ENCODE results near the gene CNTD1. TPM values are rescaled to one million over a fixed set of nuclear protein-coding genes. Genes with fewer than 3 reads are reported as not detected.

Gene CNTD1
- total and polyA plus RNA-seq, 12 donors, result 0.11 to 0.42 (median 0.29) TPM; not detected in 7

DNA sequence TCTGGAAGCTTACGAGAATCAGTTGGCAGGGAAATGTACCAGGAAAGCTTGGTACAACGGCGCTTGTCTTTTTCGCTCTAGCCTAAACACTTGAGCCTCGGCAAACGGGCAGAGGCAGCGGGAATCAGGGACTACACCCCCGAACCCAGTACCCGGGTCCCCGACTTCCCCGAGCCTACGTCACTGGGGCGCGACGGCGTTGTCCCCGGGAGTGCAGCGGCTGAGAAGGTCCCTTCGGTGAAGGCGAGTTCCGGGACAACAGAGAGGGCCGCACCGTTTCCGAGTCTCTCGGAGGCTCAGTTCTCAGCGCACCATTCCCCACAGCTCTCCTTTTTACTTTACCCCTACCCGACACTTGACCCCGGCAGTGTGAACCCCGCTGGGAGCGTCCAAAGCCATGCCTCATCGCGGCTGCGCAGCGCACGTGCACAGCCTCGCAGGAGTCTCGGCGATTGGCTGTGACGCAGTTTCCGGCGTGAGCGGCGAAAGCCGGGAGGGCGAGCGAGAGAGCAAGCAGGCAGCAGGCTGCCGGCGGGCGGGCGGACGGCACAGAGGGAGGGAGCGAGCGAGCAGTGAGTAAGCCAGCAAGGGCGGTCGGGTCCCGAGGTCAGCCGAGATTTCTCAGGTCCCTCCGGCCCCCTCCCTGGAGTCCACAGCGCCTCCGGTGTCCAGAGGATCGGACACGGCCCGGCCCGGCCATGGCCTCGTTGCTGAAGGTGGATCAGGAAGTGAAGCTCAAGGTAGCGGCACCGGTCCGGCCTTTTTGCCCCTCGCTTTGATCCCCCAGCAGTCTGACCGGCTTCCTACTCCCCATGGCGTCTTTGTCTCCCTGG lies 34.5 kb downstream of the CNTD1 start, which contains the start of gene PSME3:
Gene PSME3 (plus strand): TSS at position 464 of the 833 bp plus-strand sequence. CDS start 235 bp downstream, at position 699.
- 0 to 1% methylated on average over 70 to 71 of the region's 71 CpGs for WGBS, 2 donors
- H3K36me3 ChIP-seq, result peaks cover 0 to 38% (median 26%) of the 10 kb centered on the region in 9 donors
- H3K27me3 ChIP-seq, result no peaks in the 10 kb centered on the region
- H3K4me3 ChIP-seq, result peak within 1 kb of the TSS; percentile 66 to 99 (median 93)
- DNase-seq (peak; percentile 92), ATAC-seq (peak; percentile 96 to 98 (median 98))
- H3K9me3 ChIP-seq, result peaks cover 0 to 4% (median 0%) of the 10 kb centered on the region in 11 donors
- TF ChIP-seq, protein P1, sequence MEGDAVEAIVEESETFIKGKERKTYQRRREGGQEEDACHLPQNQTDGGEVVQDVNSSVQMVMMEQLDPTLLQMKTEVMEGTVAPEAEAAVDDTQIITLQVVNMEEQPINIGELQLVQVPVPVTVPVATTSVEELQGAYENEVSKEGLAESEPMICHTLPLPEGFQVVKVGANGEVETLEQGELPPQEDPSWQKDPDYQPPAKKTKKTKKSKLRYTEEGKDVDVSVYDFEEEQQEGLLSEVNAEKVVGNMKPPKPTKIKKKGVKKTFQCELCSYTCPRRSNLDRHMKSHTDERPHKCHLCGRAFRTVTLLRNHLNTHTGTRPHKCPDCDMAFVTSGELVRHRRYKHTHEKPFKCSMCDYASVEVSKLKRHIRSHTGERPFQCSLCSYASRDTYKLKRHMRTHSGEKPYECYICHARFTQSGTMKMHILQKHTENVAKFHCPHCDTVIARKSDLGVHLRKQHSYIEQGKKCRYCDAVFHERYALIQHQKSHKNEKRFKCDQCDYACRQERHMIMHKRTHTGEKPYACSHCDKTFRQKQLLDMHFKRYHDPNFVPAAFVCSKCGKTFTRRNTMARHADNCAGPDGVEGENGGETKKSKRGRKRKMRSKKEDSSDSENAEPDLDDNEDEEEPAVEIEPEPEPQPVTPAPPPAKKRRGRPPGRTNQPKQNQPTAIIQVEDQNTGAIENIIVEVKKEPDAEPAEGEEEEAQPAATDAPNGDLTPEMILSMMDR (IDR thresholded peaks at IDR 0.05), result peak in 2 of 9 donors; percentile 18 to 36
- peaks cover 7 to 29% (median 19%) of the 10 kb centered on the region in 9 donors for H3K4me1 ChIP-seq
- intact Hi-C loops (cut with DNase I), result loop anchor here in 1 of 10 donors (5.0 kb wide), 1 partner anchor 164 kb away; the partner anchor contains the start of gene RPL27
- peak within 1 kb of the TSS; percentile 46 to 97 (median 88) for H3K27ac ChIP-seq

DNA sequence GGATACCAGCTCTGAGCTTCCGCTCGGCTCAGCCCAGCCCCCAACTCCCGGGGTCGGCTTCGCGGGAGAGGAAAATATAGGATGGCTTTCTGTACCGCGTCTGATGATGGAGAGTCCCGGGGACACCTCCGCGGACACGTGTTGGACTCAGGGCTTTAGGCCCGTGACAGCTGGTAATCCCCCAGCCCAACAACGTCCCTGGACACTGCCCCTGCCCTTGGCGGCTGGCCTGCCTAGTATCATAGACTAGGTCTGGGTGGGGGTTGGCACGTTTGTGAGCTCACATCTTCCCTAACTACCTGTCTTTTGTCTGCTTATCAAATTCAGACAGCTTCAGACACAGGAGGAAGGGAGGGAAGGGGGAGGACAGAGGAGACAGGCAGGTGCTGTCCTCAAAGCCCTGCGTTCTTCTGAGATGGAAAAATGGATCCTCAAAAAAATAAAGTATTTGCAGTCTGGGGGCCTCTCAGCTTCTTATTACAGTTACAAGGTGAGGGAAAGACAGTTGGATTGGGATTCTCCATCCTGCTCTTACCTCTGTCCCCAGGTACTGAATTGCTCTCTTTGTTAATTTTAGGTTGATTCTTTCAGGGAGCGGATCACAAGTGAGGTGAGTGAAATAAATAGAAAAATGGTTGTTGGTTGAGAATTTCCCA lies 35.2 kb downstream of the CNTD1 start:
- peaks cover 7 to 29% (median 19%) of the 10 kb centered on the region in 9 donors for H3K4me1 ChIP-seq
- peak overlapping the region in 9 of 10 donors; percentile 83 to 97 (median 89) for H3K27ac ChIP-seq
- intact Hi-C loops (cut with DNase I), result loop anchor here in 1 of 10 donors (5.0 kb wide), 1 partner anchor 163 kb away; the partner anchor contains the start of gene RPL27
- peaks cover 0 to 4% (median 0%) of the 10 kb centered on the region in 11 donors for H3K9me3 ChIP-seq
- no peaks in the 10 kb centered on the region for H3K27me3 ChIP-seq
- WGBS, 2 donors, result 6 to 7% methylated on average over 18 of the region's 18 CpGs
- peak in 6 of 8 donors; percentile 3 to 51 (median 6) for ATAC-seq
- H3K4me3 ChIP-seq, result peak overlapping the region; percentile 66 to 99 (median 93)
- no peak for DNase-seq
- H3K36me3 ChIP-seq, result peaks cover 0 to 45% (median 33%) of the 10 kb centered on the region in 9 donors
- TF ChIP-seq, protein P1 (IDR thresholded peaks at IDR 0.05), result no peak

DNA sequence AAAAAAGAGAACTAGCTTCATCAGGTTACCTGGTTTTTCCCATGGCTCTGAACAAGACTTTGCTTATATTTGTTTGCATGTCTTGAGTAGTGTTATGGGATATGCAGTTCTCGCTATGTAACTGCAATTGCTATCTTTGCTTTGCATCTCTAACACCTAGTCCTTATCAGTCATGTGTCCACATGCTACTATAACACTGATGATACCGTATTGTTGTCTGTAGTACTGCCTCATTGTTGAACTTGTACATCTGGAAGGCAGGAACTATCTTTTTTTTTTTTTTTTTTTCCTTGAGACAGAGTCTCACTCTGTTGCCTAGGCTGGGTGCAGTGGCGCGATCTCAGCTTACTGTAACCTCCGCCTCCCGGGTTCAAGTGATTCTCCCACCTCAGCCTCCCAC lies 37.1 kb downstream of the CNTD1 start:
- Histone ChIP-seq H3K27ac (no peak overlapping the region), H3K27me3 (no peaks in the 10 kb centered on the region), H3K36me3 (peaks cover 0 to 64% (median 42%) of the 10 kb centered on the region in 9 donors), H3K9me3 (peaks cover 0 to 4% (median 0%) of the 10 kb centered on the region in 11 donors), H3K4me1 (peaks cover 7 to 29% (median 19%) of the 10 kb centered on the region in 9 donors), H3K4me3 (no peak overlapping the region)
- ATAC-seq, result no peak
- 98% methylated on average over 6 of the region's 6 CpGs for WGBS, 2 donors
- intact Hi-C loops (cut with DNase I), result no loop called here
- no peak for DNase-seq
- TF ChIP-seq, protein P1 (IDR thresholded peaks at IDR 0.05), result no peak
